ENCODE data around the gene FASTK.

The FASTK gene

GRCh38 chr7:151038951-151039849 lies 41.4 kb downstream of the FASTK start:
- TF ChIP-seq ESRRG (CRISPR knock-in tag; IDR thresholded peaks at IDR 0.05) (0 out of 2 replicates have a peak, but pooled peaks have one; percentile 13), PPARA (CRISPR knock-in tag; IDR thresholded peaks at IDR 0.05; ENCODE audit: borderline replicate concordance) (no peak), TCF4 (CRISPR knock-in tag; IDR thresholded peaks at IDR 0.05; ENCODE audit: borderline replicate concordance) (peak; percentile 57; the same call in 1 of the 2 replicates), ZNF70 (CRISPR knock-in tag; IDR thresholded peaks at IDR 0.05) (0 out of 2 replicates have a peak, but pooled peaks have one; percentile 6), ZFP3 (CRISPR knock-in tag; IDR thresholded peaks at IDR 0.05) (peak; percentile 57; the same call in 1 of the 2 replicates), GLIS3 (CRISPR knock-in tag; IDR thresholded peaks at IDR 0.05) (0 out of 2 replicates have a peak, but pooled peaks have one; percentile 45), CSRNP3 (CRISPR knock-in tag; IDR thresholded peaks at IDR 0.05) (no peak)
- TF ChIP-seq, protein P1, sequence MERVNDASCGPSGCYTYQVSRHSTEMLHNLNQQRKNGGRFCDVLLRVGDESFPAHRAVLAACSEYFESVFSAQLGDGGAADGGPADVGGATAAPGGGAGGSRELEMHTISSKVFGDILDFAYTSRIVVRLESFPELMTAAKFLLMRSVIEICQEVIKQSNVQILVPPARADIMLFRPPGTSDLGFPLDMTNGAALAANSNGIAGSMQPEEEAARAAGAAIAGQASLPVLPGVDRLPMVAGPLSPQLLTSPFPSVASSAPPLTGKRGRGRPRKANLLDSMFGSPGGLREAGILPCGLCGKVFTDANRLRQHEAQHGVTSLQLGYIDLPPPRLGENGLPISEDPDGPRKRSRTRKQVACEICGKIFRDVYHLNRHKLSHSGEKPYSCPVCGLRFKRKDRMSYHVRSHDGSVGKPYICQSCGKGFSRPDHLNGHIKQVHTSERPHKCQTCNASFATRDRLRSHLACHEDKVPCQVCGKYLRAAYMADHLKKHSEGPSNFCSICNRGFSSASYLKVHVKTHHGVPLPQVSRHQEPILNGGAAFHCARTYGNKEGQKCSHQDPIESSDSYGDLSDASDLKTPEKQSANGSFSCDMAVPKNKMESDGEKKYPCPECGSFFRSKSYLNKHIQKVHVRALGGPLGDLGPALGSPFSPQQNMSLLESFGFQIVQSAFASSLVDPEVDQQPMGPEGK (CRISPR knock-in tag; IDR thresholded peaks at IDR 0.05; ENCODE audit: borderline replicate concordance) = 0 out of 2 replicates have a peak, but pooled peaks have one; percentile 18
- TF ChIP-seq, protein P2, sequence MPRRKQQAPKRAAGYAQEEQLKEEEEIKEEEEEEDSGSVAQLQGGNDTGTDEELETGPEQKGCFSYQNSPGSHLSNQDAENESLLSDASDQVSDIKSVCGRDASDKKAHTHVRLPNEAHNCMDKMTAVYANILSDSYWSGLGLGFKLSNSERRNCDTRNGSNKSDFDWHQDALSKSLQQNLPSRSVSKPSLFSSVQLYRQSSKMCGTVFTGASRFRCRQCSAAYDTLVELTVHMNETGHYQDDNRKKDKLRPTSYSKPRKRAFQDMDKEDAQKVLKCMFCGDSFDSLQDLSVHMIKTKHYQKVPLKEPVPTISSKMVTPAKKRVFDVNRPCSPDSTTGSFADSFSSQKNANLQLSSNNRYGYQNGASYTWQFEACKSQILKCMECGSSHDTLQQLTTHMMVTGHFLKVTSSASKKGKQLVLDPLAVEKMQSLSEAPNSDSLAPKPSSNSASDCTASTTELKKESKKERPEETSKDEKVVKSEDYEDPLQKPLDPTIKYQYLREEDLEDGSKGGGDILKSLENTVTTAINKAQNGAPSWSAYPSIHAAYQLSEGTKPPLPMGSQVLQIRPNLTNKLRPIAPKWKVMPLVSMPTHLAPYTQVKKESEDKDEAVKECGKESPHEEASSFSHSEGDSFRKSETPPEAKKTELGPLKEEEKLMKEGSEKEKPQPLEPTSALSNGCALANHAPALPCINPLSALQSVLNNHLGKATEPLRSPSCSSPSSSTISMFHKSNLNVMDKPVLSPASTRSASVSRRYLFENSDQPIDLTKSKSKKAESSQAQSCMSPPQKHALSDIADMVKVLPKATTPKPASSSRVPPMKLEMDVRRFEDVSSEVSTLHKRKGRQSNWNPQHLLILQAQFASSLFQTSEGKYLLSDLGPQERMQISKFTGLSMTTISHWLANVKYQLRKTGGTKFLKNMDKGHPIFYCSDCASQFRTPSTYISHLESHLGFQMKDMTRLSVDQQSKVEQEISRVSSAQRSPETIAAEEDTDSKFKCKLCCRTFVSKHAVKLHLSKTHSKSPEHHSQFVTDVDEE (CRISPR knock-in tag; IDR thresholded peaks at IDR 0.05) = 0 out of 2 replicates have a peak, but pooled peaks have one; percentile 20
- peak; percentile 89 for ATAC-seq

DNA sequence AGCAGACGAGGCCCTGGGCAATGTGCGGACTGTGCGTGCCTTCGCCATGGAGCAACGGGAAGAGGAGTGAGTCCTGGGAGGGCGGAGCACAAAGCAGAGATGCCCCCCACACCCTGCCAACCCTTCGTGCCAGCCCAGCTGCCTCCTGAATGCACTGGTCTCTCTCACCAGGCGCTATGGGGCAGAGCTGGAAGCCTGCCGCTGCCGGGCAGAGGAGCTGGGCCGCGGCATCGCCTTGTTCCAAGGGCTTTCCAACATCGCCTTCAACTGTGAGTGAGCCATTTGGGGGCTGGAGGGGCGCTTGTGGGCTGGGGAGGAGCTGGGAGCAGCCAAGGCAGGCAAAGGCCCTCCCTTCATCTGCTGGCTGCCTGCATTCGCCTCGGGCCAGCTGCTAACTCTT lies 44.7 kb downstream of the FASTK start:
- no peak for ATAC-seq
- TF ChIP-seq ZFP3 (CRISPR knock-in tag; IDR thresholded peaks at IDR 0.05) = no peak
- no peak for TF ChIP-seq ARNTL (CRISPR knock-in tag; IDR thresholded peaks at IDR 0.05; ENCODE audit: borderline replicate concordance, low read depth)
- TF ChIP-seq GLIS3 (CRISPR knock-in tag; IDR thresholded peaks at IDR 0.05) = no peak
- no peak for TF ChIP-seq ISL1 (CRISPR knock-in tag; IDR thresholded peaks at IDR 0.05)
- TF ChIP-seq ZNF70 (CRISPR knock-in tag; IDR thresholded peaks at IDR 0.05) = no peak
- TF ChIP-seq, protein P2 (CRISPR knock-in tag; IDR thresholded peaks at IDR 0.05) = no peak
- no peak for TF ChIP-seq BACH2 (CRISPR knock-in tag; IDR thresholded peaks at IDR 0.05; ENCODE audit: borderline replicate concordance)
- no peak for TF ChIP-seq TCF4 (CRISPR knock-in tag; IDR thresholded peaks at IDR 0.05; ENCODE audit: borderline replicate concordance)
- no peak for TF ChIP-seq SNAI2 (CRISPR knock-in tag; IDR thresholded peaks at IDR 0.05)
- TF ChIP-seq CSDC2 (CRISPR knock-in tag; IDR thresholded peaks at IDR 0.05) = no peak
- no peak for TF ChIP-seq ZC3H10 (CRISPR knock-in tag; IDR thresholded peaks at IDR 0.05)
- no peak for TF ChIP-seq CSRNP3 (CRISPR knock-in tag; IDR thresholded peaks at IDR 0.05)
- no peak for TF ChIP-seq RARB (CRISPR knock-in tag; IDR thresholded peaks at IDR 0.05)
- TF ChIP-seq OSR1 (CRISPR knock-in tag; IDR thresholded peaks at IDR 0.05) = no peak
- TF ChIP-seq ZNF565 (CRISPR knock-in tag; conservative IDR thresholded peaks at IDR 0.05; ENCODE audit: low read depth) = no peak
- TF ChIP-seq, protein P3, sequence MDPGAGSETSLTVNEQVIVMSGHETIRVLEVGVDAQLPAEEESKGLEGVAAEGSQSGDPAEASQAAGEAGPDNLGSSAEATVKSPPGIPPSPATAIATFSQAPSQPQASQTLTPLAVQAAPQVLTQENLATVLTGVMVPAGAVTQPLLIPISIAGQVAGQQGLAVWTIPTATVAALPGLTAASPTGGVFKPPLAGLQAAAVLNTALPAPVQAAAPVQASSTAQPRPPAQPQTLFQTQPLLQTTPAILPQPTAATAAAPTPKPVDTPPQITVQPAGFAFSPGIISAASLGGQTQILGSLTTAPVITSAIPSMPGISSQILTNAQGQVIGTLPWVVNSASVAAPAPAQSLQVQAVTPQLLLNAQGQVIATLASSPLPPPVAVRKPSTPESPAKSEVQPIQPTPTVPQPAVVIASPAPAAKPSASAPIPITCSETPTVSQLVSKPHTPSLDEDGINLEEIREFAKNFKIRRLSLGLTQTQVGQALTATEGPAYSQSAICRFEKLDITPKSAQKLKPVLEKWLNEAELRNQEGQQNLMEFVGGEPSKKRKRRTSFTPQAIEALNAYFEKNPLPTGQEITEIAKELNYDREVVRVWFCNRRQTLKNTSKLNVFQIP (CRISPR knock-in tag; IDR thresholded peaks at IDR 0.05; ENCODE audit: borderline replicate concordance, low read depth) = no peak
- no peak for TF ChIP-seq CREB5 (CRISPR knock-in tag; IDR thresholded peaks at IDR 0.05; ENCODE audit: low read depth)
- TF ChIP-seq ESRRG (CRISPR knock-in tag; IDR thresholded peaks at IDR 0.05) = no peak
- no peak for TF ChIP-seq ZFP30 (CRISPR knock-in tag; IDR thresholded peaks at IDR 0.05)

Data from SK-N-SH treated with all-trans-retinoic acid at 6 μM for 48 hours (cell line).